NCI-H1092 (cell line): ENCODE results near the gene IL23A.
"Not testable (repeated sequence)": the region's sequence is repeated elsewhere in the genome, so short reads cannot be mapped to it uniquely, and the experiment has no call there.

Experiments used
- DNase-seq: peaks from one replicate; lab custom pipeline; 2025; lab: John Stamatoyannopoulos, UW

Gene IL23A

GRCh38 chr12:56326126-56326525 is 12.6 kb upstream of the IL23A start:
- no peak for DNase-seq

GRCh38 chr12:56326533-56326932 is 12.2 kb upstream of the IL23A start:
- DNase-seq: no peak

GRCh38 chr12:56330936-56331490 is 7.7 kb upstream of the IL23A start:
- no peak for DNase-seq

- no peak for DNase-seq
These were observed 6.0 kb upstream of the IL23A start for GRCh38 chr12:56332512-56333196.

- DNase-seq: no peak
These were observed 5.4 kb upstream of the IL23A start for GRCh38 chr12:56333197-56333678.

- peak; percentile 93 for DNase-seq
These were observed 4.8 kb upstream of the IL23A start, which contains the start of gene PAN2 for GRCh38 chr12:56333679-56334489. TSS of gene PAN2 (minus strand) at chr12:56334000. CDS start at chr12:56333094, 906 bp downstream.

GRCh38 chr12:56334490-56334793 is 4.2 kb upstream of the IL23A start:
- no peak for DNase-seq

- DNase-seq: not testable (repeated sequence)
These were observed 3.2 kb upstream of the IL23A start for GRCh38 chr12:56335527-56335926.

GRCh38 chr12:56336361-56337167 is 2.1 kb upstream of the IL23A start:
- no peak for DNase-seq

GRCh38 chr12:56337753-56338251 is 882 bp upstream of the IL23A start:
- no peak for DNase-seq

- no peak for DNase-seq
These were observed 406 bp downstream of the IL23A start for GRCh38 chr12:56339158-56339422.

GRCh38 chr12:56341616-56342015 is 2.9 kb downstream of the IL23A start:
- no peak for DNase-seq

- DNase-seq: not testable (repeated sequence)
These were observed 3.6 kb downstream of the IL23A start for GRCh38 chr12:56342290-56342689.

GRCh38 chr12:56346675-56347074 is 8.0 kb downstream of the IL23A start:
- DNase-seq: no peak

GRCh38 chr12:56347255-56347654 is 8.6 kb downstream of the IL23A start:
- DNase-seq: not testable (repeated sequence)

- DNase-seq: no peak
These were observed 10.1 kb downstream of the IL23A start for GRCh38 chr12:56348776-56349175.

- DNase-seq: no peak
These were observed 12.0 kb downstream of the IL23A start for GRCh38 chr12:56350662-56351061.

GRCh38 chr12:56351325-56351724 is 12.6 kb downstream of the IL23A start:
- DNase-seq: no peak

- DNase-seq: no peak
These were observed 20.3 kb downstream of the IL23A start for GRCh38 chr12:56358836-56359532.

GRCh38 chr12:56359851-56360767 is 21.4 kb downstream of the IL23A start, which contains the start of gene STAT2:
TSS of gene STAT2 (minus strand) at chr12:56360107. CDS start at chr12:56356571, 3,536 bp downstream.
- peak; percentile 95 for DNase-seq
